Cardiac fibroblast (primary cell): ENCODE results near the gene TRAF2.
"Not testable (repeated sequence)": the region's sequence is repeated elsewhere in the genome, so short reads cannot be mapped to it uniquely, and the experiment has no call there.

Source experiments
- DNase-seq, 2 donors: peaks; one replicate each; pipeline versions ENCODE4 v3.0.0 to v3.0.0-alpha.2; 2010; ENCODE audit warnings: low read depth in 2 of 2
- H3K4me3 ChIP-seq, 2 donors: replicated peaks in 1 of 2; 1 replicate in 1 of 2; 2 replicates in 1 of 2; pipeline ENCODE4 v1.5.1; 2011; ENCODE audit warnings: low read depth in 2 of 2, low read length in 2 of 2, mild to moderate bottlenecking in 2 of 2, moderate library complexity in 1 of 2
- TF ChIP-seq, protein P1 (sequence below): IDR thresholded peaks from one replicate; pipeline ENCODE4 v1.5.1; 2011; ENCODE audit warnings: low read depth, mild to moderate bottlenecking, low read length, inconsistent platforms

TRAF2 gene

DNA sequence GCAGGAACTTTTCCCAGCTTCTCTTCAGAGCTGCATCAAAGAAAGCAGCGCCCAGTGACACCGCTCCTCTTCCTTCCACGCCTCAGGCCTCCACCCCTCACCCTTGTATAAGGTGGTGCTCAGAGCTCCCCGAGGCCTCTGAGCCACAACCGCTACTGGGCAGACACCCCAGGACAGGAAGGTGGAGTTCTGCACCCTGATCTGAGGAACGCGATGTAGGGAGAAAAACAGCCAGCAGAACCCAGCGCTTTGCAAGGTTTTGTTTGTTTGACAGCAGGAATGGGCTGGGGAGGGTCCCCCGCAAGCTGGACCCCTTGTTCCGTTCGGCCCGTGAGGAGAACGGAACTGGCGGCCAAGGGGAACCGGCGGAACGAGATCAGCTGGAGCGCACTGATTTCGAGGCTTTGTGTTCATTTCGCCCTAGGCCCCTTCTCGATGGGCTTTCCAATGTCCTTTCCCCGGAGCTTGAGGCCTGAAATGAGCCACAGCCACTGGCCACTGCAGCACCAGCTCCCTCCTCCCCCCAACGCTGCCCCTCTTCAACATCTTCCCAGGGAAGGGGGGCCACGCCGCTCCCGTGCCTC, 24.4 kb upstream of the TRAF2 start:
- no peak overlapping the region for H3K4me3 ChIP-seq
- TF ChIP-seq, protein P1, sequence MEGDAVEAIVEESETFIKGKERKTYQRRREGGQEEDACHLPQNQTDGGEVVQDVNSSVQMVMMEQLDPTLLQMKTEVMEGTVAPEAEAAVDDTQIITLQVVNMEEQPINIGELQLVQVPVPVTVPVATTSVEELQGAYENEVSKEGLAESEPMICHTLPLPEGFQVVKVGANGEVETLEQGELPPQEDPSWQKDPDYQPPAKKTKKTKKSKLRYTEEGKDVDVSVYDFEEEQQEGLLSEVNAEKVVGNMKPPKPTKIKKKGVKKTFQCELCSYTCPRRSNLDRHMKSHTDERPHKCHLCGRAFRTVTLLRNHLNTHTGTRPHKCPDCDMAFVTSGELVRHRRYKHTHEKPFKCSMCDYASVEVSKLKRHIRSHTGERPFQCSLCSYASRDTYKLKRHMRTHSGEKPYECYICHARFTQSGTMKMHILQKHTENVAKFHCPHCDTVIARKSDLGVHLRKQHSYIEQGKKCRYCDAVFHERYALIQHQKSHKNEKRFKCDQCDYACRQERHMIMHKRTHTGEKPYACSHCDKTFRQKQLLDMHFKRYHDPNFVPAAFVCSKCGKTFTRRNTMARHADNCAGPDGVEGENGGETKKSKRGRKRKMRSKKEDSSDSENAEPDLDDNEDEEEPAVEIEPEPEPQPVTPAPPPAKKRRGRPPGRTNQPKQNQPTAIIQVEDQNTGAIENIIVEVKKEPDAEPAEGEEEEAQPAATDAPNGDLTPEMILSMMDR: no peak
- no peak for DNase-seq

GRCh38 chr9:136862849-136863622, 23.3 kb upstream of the TRAF2 start:
- TF ChIP-seq, protein P1: no peak
- no peak for DNase-seq

GRCh38 chr9:136863623-136864273, 22.6 kb upstream of the TRAF2 start:
- no peak for DNase-seq
- TF ChIP-seq, protein P1: no peak
- no peak overlapping the region for H3K4me3 ChIP-seq

More at GRCh38 chr9:136862849-136863622, 23.3 kb upstream of the TRAF2 start:
- H3K4me3 ChIP-seq: no peak overlapping the region

DNA sequence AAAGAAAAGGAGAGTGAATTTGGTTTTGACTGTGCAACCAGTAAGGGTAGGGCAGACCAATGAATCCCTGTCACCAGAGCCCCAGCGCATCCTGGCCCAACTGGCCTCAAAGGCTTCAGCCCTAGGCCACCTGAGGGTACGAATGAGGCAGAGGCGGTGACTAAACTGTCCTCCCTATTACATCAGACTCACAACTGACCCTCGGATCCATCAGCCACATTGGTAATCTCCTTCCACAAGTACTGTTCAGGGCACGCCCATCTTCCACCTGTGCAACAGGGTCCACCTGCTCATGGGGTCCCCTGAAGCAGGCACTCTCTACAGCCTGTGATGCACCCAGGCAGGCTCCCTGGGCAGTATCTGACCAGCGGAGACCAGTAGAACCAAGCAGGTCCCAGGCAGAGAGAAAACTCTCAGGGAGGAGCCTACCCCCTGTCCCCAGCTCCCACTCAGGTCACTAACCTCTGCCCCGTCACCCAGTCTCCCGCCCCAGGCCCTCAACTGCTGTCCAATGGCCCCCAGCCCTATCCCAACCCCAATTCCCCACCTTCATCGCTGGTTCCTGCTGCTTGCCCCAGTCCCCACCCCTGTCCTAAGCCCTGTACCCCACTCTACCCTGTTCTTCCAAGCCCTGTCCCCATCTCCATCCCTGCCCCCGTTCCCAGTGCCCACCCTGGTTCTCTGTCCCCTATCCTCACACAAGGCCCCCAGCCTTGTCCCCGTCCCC, 21.1 kb upstream of the TRAF2 start:
- TF ChIP-seq, protein P1: no peak
- H3K4me3 ChIP-seq: peak overlapping the region; percentile 77 to 92
- no peak for DNase-seq

- TF ChIP-seq, protein P1: no peak
- H3K4me3 ChIP-seq: peak overlapping the region; percentile 77 to 92
- no peak for DNase-seq
These were observed 20.6 kb upstream of the TRAF2 start for GRCh38 chr9:136865768-136866103.

- DNase-seq: not testable (repeated sequence)
- H3K4me3 ChIP-seq: peak overlapping the region; percentile 48 to 92
These were observed 19.4 kb upstream of the TRAF2 start for GRCh38 chr9:136866898-136867421.

DNA sequence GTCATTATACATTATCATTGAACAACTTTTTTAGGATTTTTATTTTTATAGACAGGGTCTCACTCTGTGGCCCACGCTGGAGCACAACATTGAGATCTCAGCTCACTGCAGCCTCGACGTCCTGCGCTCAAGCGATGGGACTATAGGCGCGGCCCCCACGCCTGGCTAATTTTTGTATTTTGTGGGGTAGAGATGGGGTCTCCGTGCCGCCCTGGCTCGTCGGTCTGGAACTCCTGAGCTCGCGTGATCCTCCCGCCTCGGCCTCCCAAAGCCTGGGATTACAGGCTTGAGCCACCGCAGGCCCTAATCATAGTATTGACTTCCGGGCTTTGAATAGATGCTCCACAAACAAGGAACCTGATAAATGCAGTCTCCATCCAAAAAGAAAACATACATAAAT, 18.8 kb upstream of the TRAF2 start:
- H3K4me3 ChIP-seq: no peak overlapping the region
- DNase-seq: no peak
- TF ChIP-seq, protein P1: no peak
